Upper lobe of left lung (tissue), 4 donors: ENCODE results near the gene EXOC4.

Experiments used
- CTCF ChIP-seq, 6 experiments: fragments of 450-650 bp in 4 of 6; fragments of 200-600 bp in 2 of 6; sonication (generic) in 2 of 6; IDR thresholded peaks; one replicate each; pipeline ENCODE4 v1.5.1; 2016 to 2019; ENCODE audit warnings: antibody characterized with exemption in 6 of 6
- POLR2A ChIP-seq, 4 donors: fragments of 450-650 bp; IDR thresholded peaks; one replicate each; pipeline ENCODE4 v1.5.1; 2016 to 2017; ENCODE audit warnings: antibody characterized with exemption in 4 of 4, mild to moderate bottlenecking in 2 of 4

GRCh38 chr7:133697585-133697984 is 444.7 kb downstream of the EXOC4 start:
- TF ChIP-seq POLR2A (IDR thresholded peaks at IDR 0.05) (no peak), CTCF (IDR thresholded peaks at IDR 0.05) (no peak)
